ENCODE results near the gene SCARF1.

The SCARF1 gene

GRCh38 chr17:1651559-1651844 lies 6.0 kb upstream of the SCARF1 start:
- FAIRE-seq: no peak
- no peak for DNase-seq (ENCODE audit: insufficient read length, low spot score)
- TF ChIP-seq CTCF (IDR thresholded peaks at IDR 0.05; ENCODE audit: insufficient read depth, missing control alignments): no peak

GRCh38 chr17:1650731-1651558 lies 5.4 kb upstream of the SCARF1 start:
- no peak for DNase-seq (ENCODE audit: insufficient read length, low spot score)
- no peak for FAIRE-seq
- no peak for TF ChIP-seq CTCF (IDR thresholded peaks at IDR 0.05; ENCODE audit: insufficient read depth, missing control alignments)

- FAIRE-seq (no peak), DNase-seq (ENCODE audit: insufficient read length, low spot score) (no peak)
- TF ChIP-seq CTCF (IDR thresholded peaks at IDR 0.05; ENCODE audit: insufficient read depth, missing control alignments): no peak
These were observed 4.4 kb upstream of the SCARF1 start, which contains the start of gene RILP for GRCh38 chr17:1649844-1650501. Gene RILP, minus strand, starts transcription at chr17:1649866. Its CDS starts 62 bp downstream, at chr17:1649804.

GRCh38 chr17:1648963-1649843 lies 3.7 kb upstream of the SCARF1 start:
- peak; percentile 88 for DNase-seq (ENCODE audit: insufficient read length, low spot score)
- no peak for FAIRE-seq
- peak; percentile 61 for TF ChIP-seq CTCF (IDR thresholded peaks at IDR 0.05; ENCODE audit: insufficient read depth, missing control alignments)

GRCh38 chr17:1648173-1648962 lies 2.8 kb upstream of the SCARF1 start:
- DNase-seq (ENCODE audit: insufficient read length, low spot score) (no peak), FAIRE-seq (no peak)
- TF ChIP-seq CTCF (IDR thresholded peaks at IDR 0.05; ENCODE audit: insufficient read depth, missing control alignments): no peak

GRCh38 chr17:1647802-1648171 lies 2.3 kb upstream of the SCARF1 start:
- no peak for TF ChIP-seq CTCF (IDR thresholded peaks at IDR 0.05; ENCODE audit: insufficient read depth, missing control alignments)
- no peak for DNase-seq (ENCODE audit: insufficient read length, low spot score)
- no peak for FAIRE-seq

Measured in D721Med (cell line).